ENCODE results near the gene APOA1. TPM values are rescaled to one million over a fixed set of nuclear protein-coding genes. Genes with fewer than 3 reads are reported as not detected.

The APOA1 gene
- total and polyA plus RNA-seq, 7 donors, result 0.32 to 3.0 (median 0.55) TPM; not detected in 2

DNA sequence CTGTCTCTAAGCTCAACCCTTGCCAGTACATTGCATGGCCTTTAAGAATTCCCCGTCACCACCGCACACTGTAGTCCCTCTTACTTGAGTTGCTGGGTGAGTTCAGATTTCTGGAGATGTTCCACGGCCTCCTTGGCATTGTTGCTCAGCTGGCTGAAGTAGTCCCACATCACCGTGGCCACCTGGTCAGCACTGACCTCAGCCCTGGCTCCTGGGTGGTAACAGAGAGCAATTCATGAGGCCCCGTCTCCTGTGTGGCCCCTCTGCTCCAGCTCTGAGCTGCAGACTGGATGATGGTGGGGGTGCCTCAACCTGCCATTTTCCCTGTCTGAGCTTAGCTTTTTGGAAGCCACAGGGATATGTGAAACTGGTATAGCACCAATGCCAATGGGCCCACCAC lies 14.8 kb downstream of the APOA1 start:
- Histone ChIP-seq H3K4me3 (no peak overlapping the region), H3K9me3 (no peaks in the 10 kb centered on the region), H3K27ac (no peak overlapping the region), H3K4me1 (no peaks in the 10 kb centered on the region), H3K36me3 (no peaks in the 10 kb centered on the region), H3K27me3 (no peaks in the 10 kb centered on the region)
- no peak for DNase-seq
- TF ChIP-seq POLR2AphosphoS5 (IDR thresholded peaks at IDR 0.05) (no peak), EP300 (IDR thresholded peaks at IDR 0.05) (no peak), POLR2A (IDR thresholded peaks at IDR 0.05) (no peak)
- TF ChIP-seq, protein P1, sequence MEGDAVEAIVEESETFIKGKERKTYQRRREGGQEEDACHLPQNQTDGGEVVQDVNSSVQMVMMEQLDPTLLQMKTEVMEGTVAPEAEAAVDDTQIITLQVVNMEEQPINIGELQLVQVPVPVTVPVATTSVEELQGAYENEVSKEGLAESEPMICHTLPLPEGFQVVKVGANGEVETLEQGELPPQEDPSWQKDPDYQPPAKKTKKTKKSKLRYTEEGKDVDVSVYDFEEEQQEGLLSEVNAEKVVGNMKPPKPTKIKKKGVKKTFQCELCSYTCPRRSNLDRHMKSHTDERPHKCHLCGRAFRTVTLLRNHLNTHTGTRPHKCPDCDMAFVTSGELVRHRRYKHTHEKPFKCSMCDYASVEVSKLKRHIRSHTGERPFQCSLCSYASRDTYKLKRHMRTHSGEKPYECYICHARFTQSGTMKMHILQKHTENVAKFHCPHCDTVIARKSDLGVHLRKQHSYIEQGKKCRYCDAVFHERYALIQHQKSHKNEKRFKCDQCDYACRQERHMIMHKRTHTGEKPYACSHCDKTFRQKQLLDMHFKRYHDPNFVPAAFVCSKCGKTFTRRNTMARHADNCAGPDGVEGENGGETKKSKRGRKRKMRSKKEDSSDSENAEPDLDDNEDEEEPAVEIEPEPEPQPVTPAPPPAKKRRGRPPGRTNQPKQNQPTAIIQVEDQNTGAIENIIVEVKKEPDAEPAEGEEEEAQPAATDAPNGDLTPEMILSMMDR (IDR thresholded peaks at IDR 0.05), result no peak
- intact Hi-C loops (cut with DNase I), result no loop called here
- WGBS, 2 donors, result 75 to 77% methylated on average over 5 of the region's 5 CpGs

DNA sequence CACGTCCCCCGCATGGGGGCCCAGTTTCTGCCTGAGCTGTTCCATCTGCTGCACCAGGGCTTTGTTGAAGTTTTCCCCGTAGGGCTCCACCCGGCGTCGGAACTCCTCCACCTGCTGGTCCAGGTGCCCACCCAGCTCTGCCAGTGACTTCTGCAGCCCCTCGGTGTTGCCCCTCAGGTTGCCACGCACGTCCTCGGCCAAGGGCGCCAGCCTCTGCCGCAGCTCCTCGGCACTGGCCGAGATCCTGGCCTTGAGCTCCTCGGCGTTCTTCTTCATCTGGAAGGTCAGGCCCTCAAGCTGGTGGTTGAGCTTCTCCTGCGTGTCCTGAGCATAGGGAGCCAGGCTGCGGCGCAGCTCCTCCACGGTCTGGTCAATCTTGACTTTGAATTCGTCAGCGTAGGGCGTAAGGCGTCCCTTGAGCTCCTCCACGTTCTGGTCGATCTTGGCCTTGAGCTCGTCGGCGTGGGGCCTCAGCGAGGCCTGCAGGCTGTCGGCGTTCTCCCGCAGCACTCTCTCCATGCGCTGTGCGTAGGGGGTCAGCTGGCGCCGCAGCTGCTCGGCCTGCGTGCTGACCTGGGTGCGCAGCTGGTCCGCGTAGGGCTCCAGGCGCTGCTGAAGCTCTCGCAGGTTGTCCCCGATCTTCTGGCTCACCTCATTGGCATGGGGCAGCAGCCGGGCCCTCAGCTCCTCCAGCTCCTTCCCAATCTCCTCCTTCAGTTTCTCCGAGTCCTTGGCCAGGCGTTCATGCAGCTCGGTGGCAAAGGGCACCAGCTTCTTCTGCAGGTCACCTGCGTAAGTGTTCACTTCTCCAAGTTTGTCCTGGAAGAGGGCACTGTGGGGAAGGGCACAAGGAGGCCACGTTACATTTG lies 16.1 kb downstream of the APOA1 start:
- 95% methylated on average over 51 of the region's 51 CpGs for WGBS, 2 donors
- no peak for TF ChIP-seq EP300 (IDR thresholded peaks at IDR 0.05)
- TF ChIP-seq POLR2A (IDR thresholded peaks at IDR 0.05), result no peak
- TF ChIP-seq, protein P1 (IDR thresholded peaks at IDR 0.05), result no peak
- no peak for TF ChIP-seq POLR2AphosphoS5 (IDR thresholded peaks at IDR 0.05)
- Histone ChIP-seq H3K4me1 (no peaks in the 10 kb centered on the region), H3K36me3 (no peaks in the 10 kb centered on the region), H3K4me3 (no peak overlapping the region), H3K27me3 (no peaks in the 10 kb centered on the region), H3K9me3 (no peaks in the 10 kb centered on the region), H3K27ac (no peak overlapping the region)
- DNase-seq, result no peak
- intact Hi-C loops (cut with DNase I), result no loop called here

DNA sequence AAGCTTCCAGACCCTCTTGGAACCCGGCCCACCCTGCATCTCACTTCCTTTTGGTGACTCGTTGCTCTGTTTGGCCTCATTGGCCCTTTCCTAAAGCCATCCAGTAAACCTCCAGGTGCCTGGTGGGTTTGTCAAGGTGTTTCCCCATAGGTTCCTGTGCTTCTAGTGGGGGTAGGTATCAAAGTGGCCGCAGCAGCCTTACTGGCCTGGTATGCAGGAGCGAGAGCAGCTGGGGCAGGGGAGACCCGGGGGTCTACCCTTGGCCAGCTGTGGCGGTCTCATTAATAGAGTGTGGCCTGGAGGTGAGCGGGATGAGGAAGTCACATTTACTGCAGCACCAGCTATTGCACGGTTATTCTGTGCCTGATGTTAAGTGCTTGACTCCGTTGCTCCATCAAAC lies 18.4 kb downstream of the APOA1 start:
- no peaks in the 10 kb centered on the region for H3K36me3 ChIP-seq
- no peak overlapping the region for H3K4me3 ChIP-seq
- H3K9me3 ChIP-seq, result no peaks in the 10 kb centered on the region
- H3K27me3 ChIP-seq, result no peaks in the 10 kb centered on the region
- WGBS, 2 donors, result 91 to 92% methylated on average over 9 of the region's 9 CpGs
- no peaks in the 10 kb centered on the region for H3K4me1 ChIP-seq
- TF ChIP-seq EP300 (IDR thresholded peaks at IDR 0.05), result no peak
- no peak for TF ChIP-seq POLR2A (IDR thresholded peaks at IDR 0.05)
- no peak for TF ChIP-seq POLR2AphosphoS5 (IDR thresholded peaks at IDR 0.05)
- TF ChIP-seq, protein P1 (IDR thresholded peaks at IDR 0.05), result no peak
- no peak for DNase-seq
- intact Hi-C loops (cut with DNase I), result no loop called here
- H3K27ac ChIP-seq, result no peak overlapping the region

DNA sequence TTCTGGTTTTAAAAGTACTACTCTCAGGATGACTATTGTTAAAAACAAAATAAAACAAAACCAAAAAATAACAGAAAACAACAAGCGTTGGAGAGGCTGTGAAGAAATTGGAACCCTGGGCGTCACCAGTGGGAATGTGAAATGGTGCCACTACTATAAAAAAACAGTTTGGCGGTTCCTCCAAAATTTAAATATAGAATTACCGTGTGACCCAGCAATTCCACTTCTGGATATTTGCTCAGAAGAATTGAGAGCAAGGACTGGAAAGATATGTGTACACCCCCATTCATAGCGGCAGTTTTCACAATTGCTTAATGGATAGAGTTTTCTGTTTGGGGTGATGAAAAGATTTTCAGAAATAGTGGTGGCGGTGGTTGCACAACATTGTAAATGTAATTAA lies 22.9 kb downstream of the APOA1 start:
- Histone ChIP-seq H3K36me3 (no peaks in the 10 kb centered on the region), H3K9me3 (no peaks in the 10 kb centered on the region), H3K27me3 (no peaks in the 10 kb centered on the region), H3K4me3 (no peak overlapping the region), H3K27ac (no peak overlapping the region), H3K4me1 (no peaks in the 10 kb centered on the region)
- WGBS, 2 donors, result 83 to 93% methylated on average over 6 of the region's 6 CpGs
- intact Hi-C loops (cut with DNase I), result no loop called here
- no peak for TF ChIP-seq POLR2A (IDR thresholded peaks at IDR 0.05)
- TF ChIP-seq POLR2AphosphoS5 (IDR thresholded peaks at IDR 0.05), result no peak
- TF ChIP-seq EP300 (IDR thresholded peaks at IDR 0.05), result no peak
- TF ChIP-seq, protein P1 (IDR thresholded peaks at IDR 0.05), result no peak
- no peak for DNase-seq

All from sigmoid colon (tissue), 7 donors.